Breast epithelium (tissue), 4 donors: ENCODE data around the gene TMEM271. TPM values are rescaled to one million over a fixed set of nuclear protein-coding genes. Genes with fewer than 3 reads are reported as not detected.

Experiments used
- DNase-seq, 2 donors: peaks; one replicate each; pipeline ENCODE4 v3.0.0-alpha.2; 2019; ENCODE audit warnings: low spot score in 2 of 2
- H3K27ac ChIP-seq, 2 donors: fragments of 200-600 bp; sonication (generic) in 1 of 2; one replicate each; pipeline ENCODE4 v1.5.1; 2016 to 2019; ENCODE audit warnings: mild to moderate bottlenecking in 1 of 2
- H3K27me3 ChIP-seq, 2 donors: fragments of 200-600 bp; sonication (generic) in 1 of 2; one replicate each; pipeline versions ENCODE4 v1.5.1 to v1.6.0; 2017 to 2019; ENCODE audit warnings: control low read depth in 1 of 2, mild to moderate bottlenecking in 1 of 2
- H3K36me3 ChIP-seq: fragments of 200-600 bp; one replicate; pipeline ENCODE4 v1.5.1; 2019
- H3K4me1 ChIP-seq, 2 donors: fragments of 200-600 bp; sonication (generic); one replicate each; pipeline ENCODE4 v1.5.1; 2016 to 2019; ENCODE audit warnings: control low read depth in 1 of 2
- H3K4me3 ChIP-seq, 3 donors: fragments of 200-600 bp; sonication (generic); 1 replicate in 2 of 3; 2 replicates in 1 of 3; pipeline ENCODE4 v1.5.1; 2016 to 2019; ENCODE audit warnings: mild to moderate bottlenecking in 3 of 3, moderate library complexity in 2 of 3
- H3K9me3 ChIP-seq, 2 donors: fragments of 200-600 bp; sonication (generic) in 1 of 2; one replicate each; pipeline ENCODE4 v1.5.1; 2016 to 2019; ENCODE audit warnings: control low read depth in 1 of 2
- POLR2A ChIP-seq: fragments of 450-650 bp; IDR thresholded peaks from one replicate; pipeline ENCODE4 v1.6.1; 2016; ENCODE audit warnings: antibody characterized with exemption, mild to moderate bottlenecking, moderate library complexity
- POLR2AphosphoS5 ChIP-seq, 3 donors: sonication (generic); formaldehyde crosslinking; IDR thresholded peaks; one replicate each; pipeline ENCODE4 v1.6.1; 2017; ENCODE audit warnings: antibody characterized with exemption in 3 of 3
- intact Hi-C: fragments of 100-400 bp; cut with DNase I; formaldehyde crosslinking; loops from one replicate; pipeline ENCODE4 v1.15.1; 2023; ENCODE audit warnings: low total_unique reads
- total RNA-seq, 3 donors: library from RNA; depleted of rRNA; stranded (reverse); fragments of >200 nt; gene quantifications; one replicate each; pipeline ENCODE4 v1.1.0, GENCODE V29; 2016
- TF ChIP-seq, protein P1 (sequence below), 3 donors: fragments of 450-650 bp; IDR thresholded peaks; one replicate each; pipeline ENCODE4 v1.5.1; 2016 to 2017; ENCODE audit warnings: antibody characterized with exemption in 3 of 3, mild to moderate bottlenecking in 3 of 3, moderate library complexity in 3 of 3

The TMEM271 gene
- total RNA-seq, 3 donors from 2014 or later = not detected

DNA sequence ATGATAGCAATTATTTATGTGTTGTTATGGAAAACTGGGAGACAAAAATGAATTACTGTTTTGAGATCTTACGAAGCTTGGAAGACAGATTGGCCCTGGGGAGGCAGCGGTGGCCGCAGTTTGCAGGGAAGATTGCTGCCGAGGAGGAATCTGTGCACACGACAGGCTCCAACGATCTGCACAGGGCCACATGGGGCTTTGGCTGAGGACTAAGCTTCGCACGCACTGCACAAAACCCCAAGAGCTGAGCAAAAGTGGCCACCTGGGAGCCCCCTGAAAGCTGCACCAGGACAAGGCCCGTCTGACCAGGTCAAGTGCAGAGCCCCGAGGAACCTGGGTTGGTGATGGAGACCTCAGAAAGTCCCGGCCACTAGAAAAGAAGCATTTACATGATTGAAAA, 44.1 kb upstream of the TMEM271 start:
- H3K4me1 ChIP-seq = no peaks in the 10 kb centered on the region
- H3K27me3 ChIP-seq = peaks cover 0 to 35% of the 10 kb centered on the region in 2 donors
- H3K27ac ChIP-seq = no peak overlapping the region
- intact Hi-C loops = no loop called here
- peak in 1 of 2 donors; percentile 12 for DNase-seq
- no peaks in the 10 kb centered on the region for H3K36me3 ChIP-seq
- H3K9me3 ChIP-seq = no peaks in the 10 kb centered on the region
- no peak for TF ChIP-seq POLR2AphosphoS5 (IDR thresholded peaks at IDR 0.05)
- TF ChIP-seq, protein P1, sequence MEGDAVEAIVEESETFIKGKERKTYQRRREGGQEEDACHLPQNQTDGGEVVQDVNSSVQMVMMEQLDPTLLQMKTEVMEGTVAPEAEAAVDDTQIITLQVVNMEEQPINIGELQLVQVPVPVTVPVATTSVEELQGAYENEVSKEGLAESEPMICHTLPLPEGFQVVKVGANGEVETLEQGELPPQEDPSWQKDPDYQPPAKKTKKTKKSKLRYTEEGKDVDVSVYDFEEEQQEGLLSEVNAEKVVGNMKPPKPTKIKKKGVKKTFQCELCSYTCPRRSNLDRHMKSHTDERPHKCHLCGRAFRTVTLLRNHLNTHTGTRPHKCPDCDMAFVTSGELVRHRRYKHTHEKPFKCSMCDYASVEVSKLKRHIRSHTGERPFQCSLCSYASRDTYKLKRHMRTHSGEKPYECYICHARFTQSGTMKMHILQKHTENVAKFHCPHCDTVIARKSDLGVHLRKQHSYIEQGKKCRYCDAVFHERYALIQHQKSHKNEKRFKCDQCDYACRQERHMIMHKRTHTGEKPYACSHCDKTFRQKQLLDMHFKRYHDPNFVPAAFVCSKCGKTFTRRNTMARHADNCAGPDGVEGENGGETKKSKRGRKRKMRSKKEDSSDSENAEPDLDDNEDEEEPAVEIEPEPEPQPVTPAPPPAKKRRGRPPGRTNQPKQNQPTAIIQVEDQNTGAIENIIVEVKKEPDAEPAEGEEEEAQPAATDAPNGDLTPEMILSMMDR (IDR thresholded peaks at IDR 0.05) = no peak
- TF ChIP-seq POLR2A = no peak
- H3K4me3 ChIP-seq = no peak overlapping the region

GRCh38 chr4:617644-618641, 41.8 kb upstream of the TMEM271 start:
- Histone ChIP-seq H3K9me3 (no peaks in the 10 kb centered on the region), H3K27ac (no peak overlapping the region), H3K36me3 (no peaks in the 10 kb centered on the region), H3K4me1 (no peaks in the 10 kb centered on the region), H3K27me3 (peaks cover 0 to 16% of the 10 kb centered on the region in 2 donors), H3K4me3 (no peak overlapping the region)
- DNase-seq = peak in 1 of 2 donors; percentile 40
- TF ChIP-seq, protein P1 (IDR thresholded peaks at IDR 0.05) = no peak
- no peak for TF ChIP-seq POLR2A
- no peak for TF ChIP-seq POLR2AphosphoS5 (IDR thresholded peaks at IDR 0.05)
- intact Hi-C loops = no loop called here

GRCh38 chr4:616911-617643, 41.0 kb upstream of the TMEM271 start:
- no peaks in the 10 kb centered on the region for H3K9me3 ChIP-seq
- intact Hi-C loops = no loop called here

DNA sequence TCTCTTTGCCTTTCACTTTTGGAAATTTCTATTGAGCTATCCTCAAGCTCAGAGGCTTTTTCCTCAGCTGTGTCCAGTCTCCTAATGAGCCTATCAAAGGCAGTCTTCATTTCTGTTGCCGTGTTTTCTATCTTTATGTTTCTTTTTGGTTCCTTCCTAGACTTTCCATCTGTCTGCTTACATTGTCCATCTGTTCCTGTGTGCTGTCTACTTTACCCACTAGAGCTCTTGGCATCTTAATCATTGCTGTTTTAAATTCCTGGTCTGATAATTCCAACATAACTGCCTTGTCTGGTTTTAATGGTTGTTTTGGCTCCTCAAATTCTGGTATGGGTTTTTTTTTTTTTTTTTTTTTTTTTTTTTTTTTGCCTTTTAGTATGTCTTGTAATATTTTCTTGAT, 40.0 kb upstream of the TMEM271 start:
- H3K27ac ChIP-seq = no peak overlapping the region
- TF ChIP-seq, protein P1 (IDR thresholded peaks at IDR 0.05) = no peak
- TF ChIP-seq POLR2A (no peak), POLR2AphosphoS5 (IDR thresholded peaks at IDR 0.05) (no peak)
- H3K27me3 ChIP-seq = peaks cover 0 to 19% of the 10 kb centered on the region in 2 donors
- no peaks in the 10 kb centered on the region for H3K36me3 ChIP-seq
- no peak for DNase-seq
- no peak overlapping the region for H3K4me3 ChIP-seq
- no peaks in the 10 kb centered on the region for H3K4me1 ChIP-seq
- intact Hi-C loops = no loop called here
- no peaks in the 10 kb centered on the region for H3K9me3 ChIP-seq

More at GRCh38 chr4:616911-617643, 41.0 kb upstream of the TMEM271 start:
- TF ChIP-seq, protein P1 (IDR thresholded peaks at IDR 0.05) = no peak
- TF ChIP-seq POLR2AphosphoS5 (IDR thresholded peaks at IDR 0.05) = no peak
- no peak for TF ChIP-seq POLR2A
- Histone ChIP-seq H3K4me3 (no peak overlapping the region), H3K27me3 (peaks cover 0 to 16% of the 10 kb centered on the region in 2 donors), H3K4me1 (no peaks in the 10 kb centered on the region), H3K27ac (no peak overlapping the region), H3K36me3 (no peaks in the 10 kb centered on the region)
- DNase-seq = peak in 1 of 2 donors; percentile 24
